Gastroesophageal sphincter (tissue), 2 donors: ENCODE results near the gene LEAP2.

Source experiments
- EP300 ChIP-seq: sonication (generic); formaldehyde crosslinking; IDR thresholded peaks from one replicate; pipeline ENCODE4 v1.6.1; 2017; ENCODE audit warnings: antibody characterized with exemption, mild to moderate bottlenecking
- POLR2A ChIP-seq, 2 donors: fragments of 450-650 bp; IDR thresholded peaks; one replicate each; pipeline ENCODE4 v1.6.1; 2017; ENCODE audit warnings: antibody characterized with exemption in 2 of 2, mild to moderate bottlenecking in 2 of 2, moderate library complexity in 1 of 2

- no peak for TF ChIP-seq EP300
- no peak for TF ChIP-seq POLR2A (IDR thresholded peaks at IDR 0.05)
Observed at GRCh38 chr5:132860742-132861141, 12.7 kb upstream of the LEAP2 start.
